ENCODE data around the gene UBE2D2.

Gene UBE2D2

GRCh38 chr5:139636975-139637408 lies 75.9 kb downstream of the UBE2D2 start:
- no peak for DNase-seq

DNA sequence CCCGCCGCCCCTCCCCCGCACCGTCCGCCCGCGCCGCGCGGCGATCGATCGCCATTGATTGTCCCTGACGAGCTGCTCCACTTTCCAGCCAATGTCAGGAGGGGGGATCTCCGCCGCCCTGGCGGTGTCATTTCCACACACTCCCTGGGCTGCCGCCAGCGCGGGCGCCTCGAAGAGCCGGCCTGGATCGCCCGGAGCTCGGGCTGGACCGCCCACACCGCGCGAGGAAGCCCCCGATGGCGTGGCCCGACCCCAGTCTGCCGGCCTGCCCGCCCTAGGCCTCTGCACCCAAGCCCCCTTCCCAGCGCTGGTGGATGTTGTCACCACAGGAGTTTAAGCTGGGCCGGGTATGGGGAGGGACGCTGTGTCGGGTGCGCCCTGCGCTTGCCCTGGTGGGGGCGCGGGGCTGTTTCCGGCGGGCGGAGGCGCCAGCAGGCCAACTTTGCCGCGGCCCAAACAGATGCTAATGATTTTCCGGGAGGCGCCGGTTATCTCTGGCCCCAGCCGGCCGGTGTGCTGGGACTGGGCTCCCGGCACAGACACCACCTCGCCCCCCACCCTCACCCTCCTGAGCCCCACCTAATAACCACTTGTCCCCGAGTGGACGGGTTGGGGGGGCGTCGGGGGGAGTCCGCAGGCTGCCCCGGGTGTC lies 76.4 kb downstream of the UBE2D2 start:
- DNase-seq: peak; percentile 46

GRCh38 chr5:139638090-139638735 lies 77.1 kb downstream of the UBE2D2 start:
- DNase-seq: peak; percentile 36

DNA sequence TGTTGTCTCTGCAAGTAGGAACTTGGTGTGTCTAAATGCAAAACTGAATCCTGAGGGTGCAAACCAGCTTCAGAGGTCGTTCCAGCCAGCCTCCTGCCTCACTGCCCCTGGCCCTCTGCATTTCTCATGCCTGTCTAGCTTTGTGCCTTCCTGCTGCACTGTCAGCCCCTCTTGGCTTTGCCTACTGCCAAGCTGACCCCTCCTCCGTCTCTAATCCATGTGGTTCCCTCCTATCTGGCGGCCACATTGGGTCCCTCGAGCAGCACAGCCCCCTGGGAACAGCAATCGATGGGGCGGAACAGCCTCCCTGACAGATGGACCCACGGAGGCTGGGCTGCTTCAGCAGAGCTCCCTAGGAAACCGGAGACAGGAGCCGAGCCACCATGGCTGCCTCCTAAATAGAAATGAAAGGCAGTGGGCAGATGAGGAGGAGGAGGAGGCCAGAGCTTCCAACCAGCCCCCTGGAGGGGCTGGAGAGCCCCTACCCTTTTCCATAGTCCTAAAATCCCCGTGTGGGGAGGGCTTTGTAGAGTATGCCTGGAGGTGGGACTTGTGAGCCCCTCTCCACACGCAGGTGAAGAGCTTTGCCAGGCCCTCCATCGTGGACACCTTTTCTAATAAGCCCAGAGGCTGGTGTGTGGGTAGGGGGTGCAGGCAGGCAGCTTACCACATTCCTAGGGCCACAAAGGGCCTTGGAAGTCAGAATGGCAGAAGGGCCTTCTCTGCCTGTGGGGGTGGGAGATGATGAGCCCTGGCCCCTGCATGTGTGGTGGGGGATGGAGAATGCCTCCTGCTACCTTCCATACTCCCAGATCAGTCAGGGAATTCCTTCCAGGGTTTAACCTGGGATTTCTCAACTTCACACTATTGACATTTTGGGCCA lies 77.8 kb downstream of the UBE2D2 start:
- DNase-seq: no peak

GRCh38 chr5:139639619-139640380 lies 78.7 kb downstream of the UBE2D2 start:
- no peak for DNase-seq

GRCh38 chr5:139640421-139641115 lies 79.4 kb downstream of the UBE2D2 start:
- DNase-seq: no peak

GRCh38 chr5:139641116-139642080 lies 80.3 kb downstream of the UBE2D2 start:
- DNase-seq: no peak

DNA sequence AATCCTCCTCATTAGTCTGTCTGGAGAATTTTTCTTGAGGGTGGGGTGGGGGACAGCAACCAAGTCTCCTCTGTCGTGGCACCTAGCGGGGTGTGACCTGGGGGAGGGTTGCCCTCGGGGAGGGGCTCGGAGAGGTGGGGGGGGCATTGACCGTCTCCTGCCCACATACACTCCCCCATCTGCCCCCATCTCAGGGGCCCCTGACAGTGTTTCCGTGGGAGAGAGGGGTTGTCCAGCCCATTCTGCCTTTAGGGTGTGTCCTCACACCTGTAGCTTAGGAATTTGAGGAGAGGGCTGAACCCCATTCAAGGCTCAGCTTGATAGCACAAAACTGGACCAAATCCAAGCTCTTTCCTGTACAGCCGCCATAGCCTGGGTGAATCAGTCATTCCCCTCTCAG lies 81.1 kb downstream of the UBE2D2 start:
- DNase-seq: no peak

DNA sequence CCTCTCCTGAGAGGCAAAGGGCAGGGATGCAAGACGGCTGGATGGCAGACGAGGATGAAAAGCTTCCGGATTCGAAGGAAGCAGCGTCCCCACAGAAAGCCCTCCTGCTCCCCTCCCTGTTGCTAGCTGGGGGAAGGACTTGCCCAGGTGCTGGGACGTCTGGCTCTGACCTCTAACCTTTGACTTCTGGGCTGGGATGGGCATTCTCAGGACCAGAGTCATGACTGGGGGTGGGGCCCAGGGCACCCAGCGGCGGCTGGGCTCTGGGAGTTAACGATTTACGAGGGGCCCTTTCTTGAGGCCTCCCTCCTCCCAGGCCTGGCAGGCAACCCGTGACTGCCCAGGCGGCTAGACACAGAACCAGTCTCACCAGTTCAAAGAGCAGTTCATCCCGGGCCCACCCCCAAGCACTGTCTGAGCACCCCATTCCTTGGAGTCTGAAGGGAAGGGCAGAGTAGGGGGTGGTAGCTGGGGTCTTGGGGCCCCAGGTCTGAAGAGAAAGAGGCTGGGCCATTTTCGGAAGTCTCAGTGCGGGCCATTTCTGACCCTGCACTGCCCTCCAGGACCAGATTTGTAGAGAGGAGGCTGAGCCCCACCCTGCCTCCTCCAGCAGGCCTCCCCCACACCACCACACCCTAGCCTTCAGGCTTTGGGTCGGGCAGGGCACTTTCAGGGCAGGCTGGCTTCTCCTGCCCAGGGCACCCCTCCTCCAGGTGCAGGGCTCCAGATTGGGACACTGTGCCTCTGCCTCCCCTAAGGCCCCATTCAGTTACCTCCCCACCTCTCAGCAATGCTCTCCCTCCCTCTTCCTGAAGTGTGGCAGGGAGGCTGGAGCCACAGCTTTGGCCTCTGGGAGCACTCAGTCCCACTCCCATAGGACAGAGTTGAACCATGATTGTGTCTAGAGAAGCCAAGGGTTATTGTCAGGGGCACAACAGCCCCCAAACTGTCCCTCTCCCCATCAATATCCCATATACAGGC lies 82.0 kb downstream of the UBE2D2 start:
- DNase-seq: no peak

DNA sequence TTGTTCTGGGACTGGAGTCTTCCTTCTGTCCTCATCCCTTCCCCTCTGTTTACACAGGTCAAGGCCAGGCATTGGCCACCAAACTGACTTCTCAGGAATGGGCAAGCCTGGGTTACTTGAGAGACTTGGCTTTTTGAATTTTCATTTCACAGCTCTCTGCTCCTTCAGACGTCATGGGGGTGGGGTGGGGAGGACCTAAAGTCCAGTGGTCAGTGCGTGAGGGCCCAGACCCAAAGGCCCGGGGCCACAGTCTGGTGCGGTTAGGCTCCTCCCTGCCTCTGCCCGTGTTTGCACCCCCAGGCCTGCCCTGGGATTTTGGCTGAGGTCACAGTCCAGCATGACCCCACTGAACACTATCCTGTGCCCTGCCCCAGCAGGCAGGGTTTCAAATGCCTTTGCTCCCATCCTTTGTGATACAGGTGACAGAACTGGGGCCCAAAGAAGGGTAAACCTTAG lies 82.9 kb downstream of the UBE2D2 start:
- DNase-seq: no peak

DNA sequence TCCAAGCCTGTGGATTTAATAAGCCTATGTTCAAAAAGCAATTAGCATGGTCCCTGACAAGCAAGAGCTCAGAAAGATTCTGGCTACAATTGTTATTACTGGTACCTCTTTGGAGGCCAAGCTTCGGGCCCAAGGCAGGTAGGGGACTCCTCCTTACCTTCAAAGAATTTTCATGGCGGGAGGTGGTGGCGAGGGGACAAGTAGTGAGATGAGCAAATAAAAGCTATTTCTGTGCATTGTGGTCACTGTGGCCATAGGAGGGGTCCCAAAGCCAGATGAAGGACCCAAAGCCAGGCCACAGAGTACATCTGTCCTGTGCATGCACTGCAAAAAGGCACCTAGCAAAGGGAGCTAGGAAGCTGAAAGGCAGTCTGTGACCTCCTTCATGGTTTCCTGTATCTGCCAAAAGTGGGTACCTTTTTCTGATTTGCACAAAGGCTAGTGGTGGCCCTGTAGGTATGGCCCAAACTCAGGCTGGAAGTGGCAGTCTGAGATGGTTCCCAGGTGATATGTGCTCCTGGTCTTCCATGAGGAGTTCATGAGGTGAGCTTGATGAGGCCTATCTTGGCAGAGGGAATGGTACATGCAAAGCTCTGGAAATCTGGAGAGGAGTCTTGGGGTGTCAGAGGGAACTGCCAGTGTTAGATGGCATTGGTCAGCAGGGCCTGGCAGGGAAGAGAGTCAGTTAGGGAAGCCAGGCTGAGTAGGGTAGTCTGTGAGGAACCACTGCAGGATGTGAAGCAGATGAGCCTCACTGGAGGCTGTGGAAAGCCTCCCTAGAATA lies 83.7 kb downstream of the UBE2D2 start:
- no peak for DNase-seq

GRCh38 chr5:139645430-139645871 lies 84.3 kb downstream of the UBE2D2 start:
- no peak for DNase-seq

DNA sequence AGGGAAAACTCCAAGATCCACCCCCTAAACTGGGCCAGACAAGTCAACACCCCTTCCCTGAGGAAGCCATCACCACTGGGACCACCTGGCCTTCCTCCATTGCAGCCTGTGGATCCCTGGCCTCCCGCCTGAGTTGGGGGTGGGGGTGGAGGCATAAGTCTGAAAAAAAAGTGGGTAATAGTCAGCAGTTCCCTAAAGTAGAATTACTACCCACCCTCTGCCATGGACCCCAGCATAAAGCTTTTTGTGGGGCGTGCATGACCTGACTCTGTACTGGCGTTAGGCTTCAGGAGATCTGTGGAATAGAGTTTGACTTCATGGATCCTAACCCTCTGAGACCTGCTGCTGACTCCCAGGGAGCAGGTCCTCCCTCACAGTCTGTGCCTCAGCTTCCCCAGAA lies 85.0 kb downstream of the UBE2D2 start:
- DNase-seq: no peak

- DNase-seq: no peak
These were observed 85.9 kb downstream of the UBE2D2 start for GRCh38 chr5:139646912-139647505.

DNA sequence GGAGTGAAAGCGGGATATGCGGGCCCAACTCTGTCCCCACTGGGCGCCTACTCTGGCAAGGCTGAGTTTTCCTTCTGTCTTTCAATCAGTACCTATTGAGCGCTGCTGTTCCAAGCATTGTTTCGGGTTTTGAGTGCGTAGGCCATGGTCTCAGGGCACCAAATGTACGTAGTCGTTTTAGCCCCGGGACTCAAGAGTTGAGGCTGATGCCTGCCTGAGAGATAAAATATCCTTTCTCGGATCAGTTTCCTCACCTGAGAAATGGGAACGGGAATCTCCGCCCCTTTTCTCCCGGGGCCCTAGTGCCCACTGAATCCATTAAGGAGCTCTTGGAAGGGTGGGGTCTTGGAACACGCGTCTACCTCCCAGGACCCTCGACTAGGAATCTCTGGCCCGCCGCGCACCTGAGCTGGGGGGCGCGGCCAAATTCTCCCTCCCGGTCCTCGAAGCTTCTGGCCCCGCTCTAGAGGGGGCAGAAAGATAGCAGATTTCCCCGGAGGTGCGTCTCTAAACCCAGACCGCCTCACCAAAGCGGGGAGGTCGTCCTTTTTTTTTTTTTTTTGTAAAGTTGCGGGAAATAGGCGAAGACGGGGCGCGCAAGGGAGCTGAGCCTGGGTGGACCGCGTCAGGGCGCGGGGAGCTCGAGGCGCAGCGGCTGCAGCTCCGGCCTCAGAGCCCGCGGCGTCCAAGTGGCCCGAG lies 86.5 kb downstream of the UBE2D2 start:
- no peak for DNase-seq

GRCh38 chr5:139648205-139649081 lies 87.3 kb downstream of the UBE2D2 start, which contains the start of gene CXXC5:
Gene CXXC5, plus strand, starts transcription at chr5:139648349. Its CDS starts 32,175 bp downstream, at chr5:139680524.
- DNase-seq: peak; percentile 50

Measured in GF-D8 (cell line).